ENCODE data around the gene TMBIM1. TPM values are rescaled to one million over a fixed set of nuclear protein-coding genes. Genes with fewer than 3 reads are reported as not detected.

The TMBIM1 gene
- total RNA-seq, 1 experiment from 2014 or later, result 114 TPM

DNA sequence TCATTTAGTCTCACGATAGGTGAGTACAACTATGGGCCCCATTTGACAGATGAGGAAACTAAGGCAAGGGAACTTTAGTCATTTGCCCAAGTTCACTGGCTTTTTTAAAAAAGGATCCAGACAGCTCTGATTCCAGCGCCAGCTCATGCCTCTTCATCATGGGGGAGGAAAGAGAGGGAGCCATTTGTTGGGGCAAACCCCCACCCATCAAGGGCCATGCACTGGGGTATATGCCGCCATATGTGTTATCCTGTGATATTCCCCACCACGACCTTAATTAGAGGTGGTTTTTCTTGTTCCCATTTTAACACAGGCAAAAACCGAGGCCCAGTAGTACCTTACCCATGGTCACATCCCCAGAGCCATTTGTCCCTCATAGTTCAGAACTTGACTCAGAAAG, 32.1 kb downstream of the TMBIM1 start:
- Histone ChIP-seq H3K27me3 (ENCODE audit: control insufficient read depth, insufficient read depth, low read length) (no peaks in the 10 kb centered on the region), H3K9me3 (ENCODE audit: control insufficient read depth, insufficient read depth, low read depth, low read length) (no peaks in the 10 kb centered on the region), H3K27ac (ENCODE audit: low read length) (no peak overlapping the region), H3K4me3 (ENCODE audit: low read depth in 2 of 2, low read length in 2 of 2) (no peak overlapping the region), H3K4me1 (ENCODE audit: control insufficient read depth, insufficient read depth, low read length) (peaks cover 8% of the 10 kb centered on the region; the same call in 1 of the 2 replicates), H3K36me3 (ENCODE audit: control insufficient read depth, insufficient read depth, low read length) (peaks cover 7% of the 10 kb centered on the region; the same call in 1 of the 2 replicates)
- ATAC-seq, result no peak
- CTCF ChIA-PET, result no interaction called here
- intact Hi-C loops (cut with micrococcal nuclease; ENCODE audit: unreplicated experiment) (no loop called here), in situ Hi-C loops (cut with HindIII; ENCODE audit: low pct_unique_long_range_greater_than_20kb, low sequenced_read_pairs) (no loop called here)
- POLR2A ChIA-PET, result interaction anchor here (0.6 kb wide), 1 partner anchor 27 kb away, joined by 3 read pairs; no protein-coding TSS in a partner anchor
- no TSS peak for BruUV-seq (replicated peaks)
- TF ChIP-seq SIN3A (IDR thresholded peaks at IDR 0.05; ENCODE audit: borderline replicate concordance, insufficient read depth, low read depth, low read length) (no peak), TCF7L2 (IDR thresholded peaks at IDR 0.05; ENCODE audit: low read depth, low read length) (no peak), POLR2AphosphoS5 (IDR thresholded peaks at IDR 0.05; ENCODE audit: low read depth, low read length) (no peak)
- TF ChIP-seq, protein P1, sequence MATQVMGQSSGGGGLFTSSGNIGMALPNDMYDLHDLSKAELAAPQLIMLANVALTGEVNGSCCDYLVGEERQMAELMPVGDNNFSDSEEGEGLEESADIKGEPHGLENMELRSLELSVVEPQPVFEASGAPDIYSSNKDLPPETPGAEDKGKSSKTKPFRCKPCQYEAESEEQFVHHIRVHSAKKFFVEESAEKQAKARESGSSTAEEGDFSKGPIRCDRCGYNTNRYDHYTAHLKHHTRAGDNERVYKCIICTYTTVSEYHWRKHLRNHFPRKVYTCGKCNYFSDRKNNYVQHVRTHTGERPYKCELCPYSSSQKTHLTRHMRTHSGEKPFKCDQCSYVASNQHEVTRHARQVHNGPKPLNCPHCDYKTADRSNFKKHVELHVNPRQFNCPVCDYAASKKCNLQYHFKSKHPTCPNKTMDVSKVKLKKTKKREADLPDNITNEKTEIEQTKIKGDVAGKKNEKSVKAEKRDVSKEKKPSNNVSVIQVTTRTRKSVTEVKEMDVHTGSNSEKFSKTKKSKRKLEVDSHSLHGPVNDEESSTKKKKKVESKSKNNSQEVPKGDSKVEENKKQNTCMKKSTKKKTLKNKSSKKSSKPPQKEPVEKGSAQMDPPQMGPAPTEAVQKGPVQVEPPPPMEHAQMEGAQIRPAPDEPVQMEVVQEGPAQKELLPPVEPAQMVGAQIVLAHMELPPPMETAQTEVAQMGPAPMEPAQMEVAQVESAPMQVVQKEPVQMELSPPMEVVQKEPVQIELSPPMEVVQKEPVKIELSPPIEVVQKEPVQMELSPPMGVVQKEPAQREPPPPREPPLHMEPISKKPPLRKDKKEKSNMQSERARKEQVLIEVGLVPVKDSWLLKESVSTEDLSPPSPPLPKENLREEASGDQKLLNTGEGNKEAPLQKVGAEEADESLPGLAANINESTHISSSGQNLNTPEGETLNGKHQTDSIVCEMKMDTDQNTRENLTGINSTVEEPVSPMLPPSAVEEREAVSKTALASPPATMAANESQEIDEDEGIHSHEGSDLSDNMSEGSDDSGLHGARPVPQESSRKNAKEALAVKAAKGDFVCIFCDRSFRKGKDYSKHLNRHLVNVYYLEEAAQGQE (IDR thresholded peaks at IDR 0.05; ENCODE audit: insufficient read depth in 1 of 2, low read depth in 2 of 2, low read length in 1 of 2), result no peak
- TF ChIP-seq, protein P2, sequence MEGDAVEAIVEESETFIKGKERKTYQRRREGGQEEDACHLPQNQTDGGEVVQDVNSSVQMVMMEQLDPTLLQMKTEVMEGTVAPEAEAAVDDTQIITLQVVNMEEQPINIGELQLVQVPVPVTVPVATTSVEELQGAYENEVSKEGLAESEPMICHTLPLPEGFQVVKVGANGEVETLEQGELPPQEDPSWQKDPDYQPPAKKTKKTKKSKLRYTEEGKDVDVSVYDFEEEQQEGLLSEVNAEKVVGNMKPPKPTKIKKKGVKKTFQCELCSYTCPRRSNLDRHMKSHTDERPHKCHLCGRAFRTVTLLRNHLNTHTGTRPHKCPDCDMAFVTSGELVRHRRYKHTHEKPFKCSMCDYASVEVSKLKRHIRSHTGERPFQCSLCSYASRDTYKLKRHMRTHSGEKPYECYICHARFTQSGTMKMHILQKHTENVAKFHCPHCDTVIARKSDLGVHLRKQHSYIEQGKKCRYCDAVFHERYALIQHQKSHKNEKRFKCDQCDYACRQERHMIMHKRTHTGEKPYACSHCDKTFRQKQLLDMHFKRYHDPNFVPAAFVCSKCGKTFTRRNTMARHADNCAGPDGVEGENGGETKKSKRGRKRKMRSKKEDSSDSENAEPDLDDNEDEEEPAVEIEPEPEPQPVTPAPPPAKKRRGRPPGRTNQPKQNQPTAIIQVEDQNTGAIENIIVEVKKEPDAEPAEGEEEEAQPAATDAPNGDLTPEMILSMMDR (IDR thresholded peaks at IDR 0.05), result no peak
- DNase-seq (ENCODE audit: low read depth, low spot score), result no peak

DNA sequence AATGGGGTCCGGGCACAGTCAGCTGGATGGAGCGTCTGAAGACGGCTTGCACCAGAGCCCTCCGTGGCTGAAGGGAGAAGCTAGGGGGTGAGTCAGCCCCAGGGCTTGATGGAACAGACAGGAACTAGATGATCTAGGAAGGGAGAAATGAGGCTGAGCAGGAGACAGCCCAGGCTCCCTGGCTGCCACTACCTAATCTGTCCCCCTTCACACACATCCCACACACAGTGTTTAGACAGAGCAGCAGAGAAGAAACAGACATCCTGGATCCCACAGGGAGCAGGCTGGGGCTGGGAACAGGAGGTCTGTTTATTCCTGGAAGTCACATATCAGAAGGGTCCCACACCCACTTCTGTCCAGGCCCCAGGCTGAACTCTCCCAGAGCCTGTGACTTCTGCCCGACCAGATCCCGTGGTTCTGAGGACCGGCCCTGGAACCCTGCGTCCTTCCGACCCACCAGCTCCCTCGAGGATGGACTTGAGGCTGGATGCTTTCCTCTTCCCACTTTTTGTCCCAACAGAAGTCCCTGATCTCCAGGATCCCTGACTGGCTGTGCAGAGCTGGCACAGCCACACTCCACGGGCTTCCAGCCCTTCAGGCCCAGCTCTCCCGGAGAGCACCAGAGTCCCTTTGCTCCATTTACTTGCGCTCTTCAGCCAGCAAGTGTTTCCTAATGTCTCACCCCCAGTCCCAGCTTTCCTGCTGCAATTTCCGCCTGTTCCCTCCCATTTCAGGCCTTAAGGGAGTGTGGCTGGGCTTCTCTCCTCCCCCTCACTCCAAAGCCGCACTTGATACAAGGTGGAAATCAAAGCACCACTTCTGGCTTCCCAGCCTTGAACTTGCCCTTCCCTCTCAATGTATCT, 33.0 kb downstream of the TMBIM1 start:
- BruUV-seq (replicated peaks), result no TSS peak
- Histone ChIP-seq H3K4me1 (ENCODE audit: control insufficient read depth, insufficient read depth, low read length) (peaks cover 8% of the 10 kb centered on the region; the same call in 1 of the 2 replicates), H3K4me3 (ENCODE audit: low read depth in 2 of 2, low read length in 2 of 2) (no peak overlapping the region), H3K9me3 (ENCODE audit: control insufficient read depth, insufficient read depth, low read depth, low read length) (no peaks in the 10 kb centered on the region), H3K36me3 (ENCODE audit: control insufficient read depth, insufficient read depth, low read length) (peaks cover 11% of the 10 kb centered on the region), H3K27me3 (ENCODE audit: control insufficient read depth, insufficient read depth, low read length) (no peaks in the 10 kb centered on the region), H3K27ac (ENCODE audit: low read length) (no peak overlapping the region)
- intact Hi-C loops (cut with micrococcal nuclease; ENCODE audit: unreplicated experiment), result no loop called here
- DNase-seq (ENCODE audit: low read depth, low spot score) (no peak), ATAC-seq (peak; percentile 30; the same call in 1 of the 2 replicates)
- no peak for TF ChIP-seq SIN3A (IDR thresholded peaks at IDR 0.05; ENCODE audit: borderline replicate concordance, insufficient read depth, low read depth, low read length)
- TF ChIP-seq, protein P2 (IDR thresholded peaks at IDR 0.05), result no peak
- no peak for TF ChIP-seq POLR2AphosphoS5 (IDR thresholded peaks at IDR 0.05; ENCODE audit: low read depth, low read length)
- TF ChIP-seq TCF7L2 (IDR thresholded peaks at IDR 0.05; ENCODE audit: low read depth, low read length), result no peak
- TF ChIP-seq, protein P1 (IDR thresholded peaks at IDR 0.05; ENCODE audit: insufficient read depth in 1 of 2, low read depth in 2 of 2, low read length in 1 of 2), result no peak
- CTCF ChIA-PET, result no interaction called here
- in situ Hi-C loops (cut with HindIII; ENCODE audit: low pct_unique_long_range_greater_than_20kb, low sequenced_read_pairs), result no loop called here
- POLR2A ChIA-PET, result interaction anchor here (0.7 kb wide), 1 partner anchor 28 kb away, joined by 3 read pairs; no protein-coding TSS in a partner anchor
